ENCODE measurements around the gene SMIM44. TPM values are rescaled to one million over a fixed set of nuclear protein-coding genes. Genes with fewer than 3 reads are reported as not detected.
A peak's percentile ranks its signal among the peaks of the same experiment; 100 is the strongest.

The SMIM44 gene
- total and polyA plus RNA-seq, 9 of the 15 experiments (the other 6 are each of a cell fraction or from before 2014, with no cell fraction given) = not detected

DNA sequence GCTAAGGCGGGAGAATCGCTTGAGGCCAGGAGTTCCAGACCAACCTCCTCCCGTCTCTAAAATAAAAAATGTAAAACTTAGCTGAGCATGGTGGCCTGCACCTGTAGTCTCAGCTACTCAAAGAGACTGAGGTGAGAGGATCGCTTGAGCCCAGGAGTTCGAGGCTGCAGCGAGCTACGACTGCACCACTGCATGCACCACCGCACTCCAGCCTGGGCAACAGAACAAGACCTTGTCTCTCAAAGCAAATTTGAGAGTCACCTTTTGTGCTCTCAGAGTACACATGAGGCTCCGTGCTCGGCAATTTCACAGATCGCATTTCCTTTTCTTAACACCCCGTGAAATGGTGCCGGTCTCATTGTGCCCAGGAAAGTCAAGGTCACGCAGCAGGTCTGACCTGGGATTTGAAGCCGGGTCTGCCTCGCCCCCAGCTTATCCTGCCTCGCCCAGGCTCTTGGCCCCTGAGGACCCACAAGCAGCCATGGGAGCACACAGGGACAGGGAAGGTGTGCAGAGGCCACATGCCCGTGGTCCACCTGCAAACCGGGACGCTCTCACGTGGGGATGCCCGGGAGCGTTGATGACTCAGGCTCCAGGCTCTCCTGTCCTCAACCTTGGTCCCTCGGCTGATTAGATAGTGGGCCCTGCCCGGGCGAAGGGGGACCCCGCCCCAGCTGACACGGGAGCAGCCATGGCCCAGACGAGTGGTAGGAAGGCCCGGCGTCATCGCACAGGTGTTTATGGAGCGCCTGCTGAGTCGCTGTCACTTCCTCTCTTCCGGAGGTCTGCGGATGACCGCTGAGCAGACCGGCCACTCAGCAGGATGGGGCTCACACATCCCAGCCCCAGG, 1.8 kb downstream of the SMIM44 start (continued):
- no peak for TF ChIP-seq CLOCK (CRISPR knock-in tag; IDR thresholded peaks at IDR 0.05; ENCODE audit: borderline replicate concordance)
- no peak for TF ChIP-seq ZNF134 (CRISPR knock-in tag; conservative IDR thresholded peaks at IDR 0.05)
- TF ChIP-seq MAX (CRISPR knock-in tag; IDR thresholded peaks at IDR 0.05) = peak; percentile 52
- TF ChIP-seq ZC3H4 (CRISPR knock-in tag; IDR thresholded peaks at IDR 0.05; ENCODE audit: borderline replicate concordance) = no peak
- no peak for TF ChIP-seq ZNF764 (CRISPR knock-in tag; IDR thresholded peaks at IDR 0.05; ENCODE audit: low read depth)
- TF ChIP-seq PRDM10 (IDR thresholded peaks at IDR 0.05; ENCODE audit: partially characterized antibody) = no peak
- no peak for TF ChIP-seq GTF2E2 (tag; IDR thresholded peaks at IDR 0.05)
- TF ChIP-seq KLF1 (tag; IDR thresholded peaks at IDR 0.05) = no peak
- peak; percentile 13 for TF ChIP-seq HMGN3 (IDR thresholded peaks at IDR 0.05; ENCODE audit: borderline replicate concordance, extremely low read depth, insufficient read length, low read depth, low read length)
- no peak for TF ChIP-seq MYC (IDR thresholded peaks at IDR 0.05; ENCODE audit: low read depth, low read length)
- TF ChIP-seq MYC (CRISPR knock-in tag; IDR thresholded peaks at IDR 0.05; ENCODE audit: borderline replicate concordance, low read depth) = no peak
- TF ChIP-seq USF2 (CRISPR knock-in tag; IDR thresholded peaks at IDR 0.05) = no peak
- TF ChIP-seq, protein P1, sequence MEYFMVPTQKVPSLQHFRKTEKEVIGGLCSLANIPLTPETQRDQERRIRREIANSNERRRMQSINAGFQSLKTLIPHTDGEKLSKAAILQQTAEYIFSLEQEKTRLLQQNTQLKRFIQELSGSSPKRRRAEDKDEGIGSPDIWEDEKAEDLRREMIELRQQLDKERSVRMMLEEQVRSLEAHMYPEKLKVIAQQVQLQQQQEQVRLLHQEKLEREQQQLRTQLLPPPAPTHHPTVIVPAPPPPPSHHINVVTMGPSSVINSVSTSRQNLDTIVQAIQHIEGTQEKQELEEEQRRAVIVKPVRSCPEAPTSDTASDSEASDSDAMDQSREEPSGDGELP (CRISPR knock-in tag; IDR thresholded peaks at IDR 0.05; ENCODE audit: borderline replicate concordance) = peak; percentile 34; the same call in 1 of the 2 replicates
- no peak for TF ChIP-seq ZNF408 (CRISPR knock-in tag; IDR thresholded peaks at IDR 0.05; ENCODE audit: low read depth)

All from K562 (cell line).